IPS DF 6.9 (cell line): Measurements from ENCODE around the gene SUPV3L1.
"Not testable (repeated sequence)": the region's sequence is repeated elsewhere in the genome, so short reads cannot be mapped to it uniquely, and the experiment has no call there.

Experiments used
- DNase-seq: peaks from one replicate; pipeline ENCODE4 v3.0.0-alpha.2; 2013; ENCODE audit warnings: low read depth, low spot score
- H3K27ac ChIP-seq: one replicate; pipeline ENCODE4 v1.5.1; 2013; ENCODE audit warnings: low read length, control low read depth
- H3K27me3 ChIP-seq: 2 replicates; pipeline ENCODE4 v1.6.1; 2013; ENCODE audit warnings: mild to moderate bottlenecking, low read length; ENCODE audit not compliant: control insufficient read depth, insufficient read depth
- H3K36me3 ChIP-seq: 2 replicates; pipeline ENCODE4 v1.6.1; 2013; ENCODE audit warnings: low read length; ENCODE audit not compliant: control insufficient read depth, insufficient read depth
- H3K4me1 ChIP-seq: 2 replicates; pipeline ENCODE4 v1.6.1; 2013; ENCODE audit warnings: low read length; ENCODE audit not compliant: control insufficient read depth, insufficient read depth
- H3K4me3 ChIP-seq: 2 replicates; pipeline ENCODE4 v1.5.1; 2013; ENCODE audit warnings: mild to moderate bottlenecking, low read length
- H3K9me3 ChIP-seq: 2 replicates; pipeline ENCODE4 v1.6.1; 2013; ENCODE audit warnings: low read length, inconsistent platforms; ENCODE audit not compliant: control insufficient read depth, insufficient read depth
- WGBS: extraction: QIAGEN DNeasy Blood & Tissue Kit; methylation state at CpG from one replicate; pipeline ENCODE4 v1.1.7; 2013; ENCODE audit warnings: mixed read lengths, missing lambda C conversion rate; ENCODE audit not compliant: insufficient read length, insufficient coverage; 5-methylcytosine and 5-hydroxymethylcytosine counted together

The SUPV3L1 gene

GRCh38 chr10:69160809-69161241, 19.2 kb upstream of the SUPV3L1 start:
- DNase-seq: no peak
- no CpG with 5 or more reads among the region's 2 CpGs for WGBS
- H3K9me3 ChIP-seq: no peaks in the 10 kb centered on the region
- H3K27ac ChIP-seq: no peak overlapping the region
- H3K4me3 ChIP-seq: no peak overlapping the region
- H3K36me3 ChIP-seq: peaks cover 2% of the 10 kb centered on the region; the same call in 1 of the 2 replicates
- no peaks in the 10 kb centered on the region for H3K27me3 ChIP-seq
- no peaks in the 10 kb centered on the region for H3K4me1 ChIP-seq

DNA sequence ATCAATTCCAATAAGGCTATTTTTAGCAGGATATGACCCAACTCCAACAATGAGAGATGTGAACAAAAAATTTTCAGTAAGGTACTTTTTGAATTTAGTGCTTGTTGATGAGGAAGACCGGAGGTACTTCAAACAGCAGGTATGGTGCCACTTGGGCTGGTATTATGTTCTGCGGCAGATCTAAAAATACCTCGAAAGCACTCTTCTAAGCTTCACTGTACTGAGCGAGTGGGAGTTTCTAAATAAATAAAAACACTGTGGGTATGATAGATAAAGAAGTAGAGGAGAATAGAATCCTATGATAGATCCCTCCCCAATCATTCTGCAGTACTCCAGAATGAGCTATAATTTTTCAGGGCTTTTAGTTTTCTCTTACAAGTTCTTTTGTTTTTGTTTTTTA, 11.5 kb upstream of the SUPV3L1 start:
- WGBS: no CpG with 5 or more reads among the region's 4 CpGs
- no peaks in the 10 kb centered on the region for H3K36me3 ChIP-seq
- H3K4me3 ChIP-seq: no peak overlapping the region
- H3K9me3 ChIP-seq: no peaks in the 10 kb centered on the region
- H3K27me3 ChIP-seq: no peaks in the 10 kb centered on the region
- H3K4me1 ChIP-seq: no peaks in the 10 kb centered on the region
- DNase-seq: no peak
- no peak overlapping the region for H3K27ac ChIP-seq

DNA sequence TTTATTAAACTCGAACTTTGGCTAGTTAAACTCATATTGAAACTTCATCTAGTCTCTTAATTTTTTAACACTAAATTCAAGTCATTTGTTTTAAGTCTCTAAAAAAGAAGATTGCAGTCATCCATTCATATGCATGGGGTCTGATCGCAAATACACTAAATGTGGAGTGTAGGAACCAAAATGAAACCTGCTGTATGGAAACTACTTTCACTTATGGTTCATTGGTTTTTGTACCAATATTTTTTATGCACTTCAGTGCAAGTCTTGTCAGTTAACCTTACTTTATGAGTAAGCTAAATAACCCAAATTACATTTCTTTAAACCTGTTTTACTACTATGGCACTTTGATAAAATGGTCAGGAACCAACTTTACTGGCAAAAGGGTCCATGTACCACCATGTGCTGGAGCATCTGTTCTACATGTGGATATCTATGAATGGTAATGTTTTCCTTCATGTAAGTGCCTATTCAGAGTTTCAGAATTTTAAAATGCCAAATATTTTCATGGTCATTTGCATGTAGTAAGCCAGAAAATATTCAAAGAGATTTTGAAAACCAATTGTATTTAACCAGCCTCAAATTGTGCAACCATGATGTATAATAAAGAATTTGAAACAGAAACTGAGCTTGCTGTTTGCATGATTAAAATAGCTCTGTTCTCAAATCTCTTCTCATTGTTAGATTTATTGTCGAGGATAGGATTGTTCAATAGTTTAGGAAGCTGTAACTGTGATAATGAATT, 7.6 kb upstream of the SUPV3L1 start:
- Histone ChIP-seq H3K36me3 (no peaks in the 10 kb centered on the region), H3K4me1 (no peaks in the 10 kb centered on the region), H3K9me3 (no peaks in the 10 kb centered on the region), H3K27me3 (no peaks in the 10 kb centered on the region), H3K27ac (no peak overlapping the region), H3K4me3 (no peak overlapping the region)
- no peak for DNase-seq
- no CpG with 5 or more reads among the region's 3 CpGs for WGBS

GRCh38 chr10:69175326-69175725, 4.7 kb upstream of the SUPV3L1 start:
- not testable (repeated sequence) for H3K9me3 ChIP-seq, H3K27ac ChIP-seq, H3K27me3 ChIP-seq, H3K36me3 ChIP-seq, H3K4me3 ChIP-seq, DNase-seq, H3K4me1 ChIP-seq
- WGBS: no CpG with 5 or more reads among the region's 4 CpGs

DNA sequence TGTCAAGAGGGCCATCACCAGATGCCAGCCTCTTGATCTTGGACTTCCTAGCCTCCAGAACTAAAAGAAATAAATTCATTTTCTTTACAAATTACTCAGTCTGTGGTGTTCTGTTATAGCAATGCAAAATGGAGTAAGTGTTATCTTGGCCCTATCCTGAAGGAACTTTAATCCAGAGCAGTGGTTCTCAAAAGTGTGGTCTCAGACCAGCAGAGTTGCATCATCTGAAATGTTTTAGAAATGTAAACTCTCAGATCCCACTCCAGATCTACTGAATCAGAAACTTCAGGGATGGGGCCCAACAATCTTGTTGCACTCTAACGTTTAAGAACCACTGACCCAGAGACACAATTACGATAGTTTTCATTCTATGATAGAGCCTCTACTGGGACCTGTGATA, 3.2 kb upstream of the SUPV3L1 start:
- no peaks in the 10 kb centered on the region for H3K9me3 ChIP-seq
- DNase-seq: no peak

GRCh38 chr10:69179089-69179742, 818 bp upstream of the SUPV3L1 start:
- no peaks in the 10 kb centered on the region for H3K4me1 ChIP-seq
- no peak for DNase-seq
- WGBS: no CpG with 5 or more reads among the region's 21 CpGs
- H3K4me3 ChIP-seq: peak overlapping the region; percentile 99; the same call in 1 of the 2 replicates
- H3K36me3 ChIP-seq: peaks cover 4% of the 10 kb centered on the region; the same call in 1 of the 2 replicates
- H3K9me3 ChIP-seq: no peaks in the 10 kb centered on the region
- H3K27me3 ChIP-seq: no peaks in the 10 kb centered on the region
- no peak overlapping the region for H3K27ac ChIP-seq

More for the DNA sequence above, 3.2 kb upstream of the SUPV3L1 start:
- no peaks in the 10 kb centered on the region for H3K27me3 ChIP-seq
- no peaks in the 10 kb centered on the region for H3K36me3 ChIP-seq
- no CpG with 5 or more reads among the region's 2 CpGs for WGBS
- no peak overlapping the region for H3K27ac ChIP-seq
- no peaks in the 10 kb centered on the region for H3K4me1 ChIP-seq
- H3K4me3 ChIP-seq: no peak overlapping the region

- Histone ChIP-seq H3K9me3 (no peaks in the 10 kb centered on the region), H3K27ac (no peak overlapping the region), H3K4me3 (peak overlapping the region; percentile 99), H3K36me3 (peaks cover 4% of the 10 kb centered on the region; the same call in 1 of the 2 replicates), H3K4me1 (no peaks in the 10 kb centered on the region), H3K27me3 (no peaks in the 10 kb centered on the region)
- DNase-seq: no peak
- no CpG with 5 or more reads among the region's 29 CpGs for WGBS
Measured at GRCh38 chr10:69180525-69181204, 631 bp downstream of the SUPV3L1 start.

DNA sequence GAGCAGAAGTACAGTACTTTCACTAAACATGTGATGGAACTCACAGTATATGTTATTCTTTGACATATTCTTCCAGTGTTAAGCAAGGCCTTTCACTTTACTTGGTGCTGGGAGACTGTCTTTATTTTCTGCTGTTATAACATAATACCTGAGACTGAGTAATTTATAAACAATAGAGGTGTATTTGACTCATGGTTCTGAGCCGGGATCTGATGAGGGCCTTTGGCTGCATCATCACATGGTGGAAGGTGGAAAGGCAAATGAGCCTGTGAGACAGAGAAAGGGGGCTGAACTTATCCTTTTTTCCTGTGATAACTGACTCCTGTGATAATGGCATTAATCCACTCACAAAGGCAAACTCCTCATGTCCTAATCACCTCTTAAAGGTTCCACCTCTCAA, 1.4 kb downstream of the SUPV3L1 start:
- WGBS: no CpG with 5 or more reads among the region's 1 CpG
- DNase-seq: no peak
- Histone ChIP-seq H3K4me1 (no peaks in the 10 kb centered on the region), H3K36me3 (peaks cover 4% of the 10 kb centered on the region; the same call in 1 of the 2 replicates), H3K27ac (no peak overlapping the region), H3K9me3 (no peaks in the 10 kb centered on the region), H3K27me3 (no peaks in the 10 kb centered on the region), H3K4me3 (no peak overlapping the region; the same call in 1 of the 2 replicates)

DNA sequence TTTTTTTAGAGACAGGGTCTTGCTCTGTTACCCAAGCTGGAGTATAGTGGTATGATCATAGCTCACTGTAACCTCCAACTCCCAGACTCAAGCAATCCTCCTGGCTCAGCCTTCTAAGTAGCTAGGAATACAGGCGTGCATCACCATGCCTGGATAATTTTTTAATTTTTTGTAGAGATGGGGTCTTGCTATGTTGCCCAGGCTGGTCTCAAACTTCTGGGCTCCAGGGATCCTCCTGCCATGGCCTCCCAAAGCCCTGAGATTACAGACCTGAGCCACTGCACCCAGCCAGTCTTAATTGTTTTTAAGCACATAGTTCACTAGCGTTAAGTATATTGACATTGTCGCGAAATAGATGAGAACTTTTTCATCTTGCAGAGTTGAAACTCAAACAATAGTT, 2.0 kb downstream of the SUPV3L1 start:
- no CpG with 5 or more reads among the region's 4 CpGs for WGBS
- Histone ChIP-seq H3K36me3 (peaks cover 4% of the 10 kb centered on the region; the same call in 1 of the 2 replicates), H3K27me3 (no peaks in the 10 kb centered on the region), H3K27ac (no peak overlapping the region), H3K4me1 (no peaks in the 10 kb centered on the region), H3K9me3 (no peaks in the 10 kb centered on the region), H3K4me3 (no peak overlapping the region)
- DNase-seq: no peak

GRCh38 chr10:69186524-69186923, 6.5 kb downstream of the SUPV3L1 start:
- H3K4me1 ChIP-seq: no peaks in the 10 kb centered on the region

More at GRCh38 chr10:69186524-69186923, 6.5 kb downstream of the SUPV3L1 start:
- Histone ChIP-seq H3K36me3 (peaks cover 8% of the 10 kb centered on the region; the same call in 1 of the 2 replicates), H3K4me3 (no peak overlapping the region), H3K27me3 (no peaks in the 10 kb centered on the region), H3K9me3 (no peaks in the 10 kb centered on the region), H3K27ac (no peak overlapping the region)
- no CpG with 5 or more reads among the region's 1 CpG for WGBS
- no peak for DNase-seq
